Neural cell (in vitro differentiated cells): Measurements from ENCODE around the gene RNGTT.

Experiments used
- POLR2AphosphoS5 ChIP-seq: IDR thresholded peaks from 2 replicates; pipeline ENCODE4 v1.6.1; 2012
- RAD21 ChIP-seq: fragments of 450-650 bp; conservative IDR thresholded peaks from 2 replicates; pipeline ENCODE4 v1.6.1; 2014; ENCODE audit warnings: antibody characterized with exemption, mild to moderate bottlenecking, moderate library complexity
- TF ChIP-seq, protein P1 (sequence below): fragments of 450-650 bp; IDR thresholded peaks from 2 replicates; pipeline ENCODE4 v1.5.1; 2014; ENCODE audit warnings: antibody characterized with exemption, mild to moderate bottlenecking, moderate library complexity; ENCODE audit not compliant: poor library complexity, severe bottlenecking

DNA sequence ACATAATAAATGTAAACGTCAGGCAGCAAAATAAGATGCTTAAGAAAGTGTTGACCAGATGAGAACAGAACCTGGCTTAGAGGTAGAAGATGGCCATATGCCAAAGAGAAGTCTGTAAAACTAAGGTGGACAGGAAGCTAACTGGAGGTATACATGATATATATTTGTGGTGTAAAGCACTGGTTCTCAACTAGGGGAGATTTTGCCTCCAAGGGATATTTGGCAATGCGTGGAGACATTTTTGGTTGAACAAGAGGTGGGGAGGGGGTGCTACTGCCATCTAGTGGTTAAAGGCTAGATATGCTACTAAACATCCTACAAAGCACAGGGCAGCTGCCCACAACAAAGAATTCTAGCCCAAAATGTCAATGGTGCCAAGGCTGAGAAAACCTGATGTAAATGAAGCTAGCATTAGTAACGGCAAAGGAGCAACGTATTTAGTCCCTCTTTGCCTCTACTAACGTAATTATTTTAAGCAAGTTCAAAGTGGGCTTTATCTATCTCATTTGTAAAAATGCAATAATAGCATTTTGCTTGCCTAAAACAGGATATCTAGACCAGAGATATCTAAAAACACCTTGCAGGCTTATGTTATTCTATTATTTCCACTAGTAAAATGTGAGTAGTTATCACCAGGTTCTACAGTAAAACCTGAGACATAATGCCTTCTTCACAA, 182.6 kb downstream of the RNGTT start:
- peak; percentile 92 for TF ChIP-seq RAD21
- no peak for TF ChIP-seq POLR2AphosphoS5
- TF ChIP-seq, protein P1, sequence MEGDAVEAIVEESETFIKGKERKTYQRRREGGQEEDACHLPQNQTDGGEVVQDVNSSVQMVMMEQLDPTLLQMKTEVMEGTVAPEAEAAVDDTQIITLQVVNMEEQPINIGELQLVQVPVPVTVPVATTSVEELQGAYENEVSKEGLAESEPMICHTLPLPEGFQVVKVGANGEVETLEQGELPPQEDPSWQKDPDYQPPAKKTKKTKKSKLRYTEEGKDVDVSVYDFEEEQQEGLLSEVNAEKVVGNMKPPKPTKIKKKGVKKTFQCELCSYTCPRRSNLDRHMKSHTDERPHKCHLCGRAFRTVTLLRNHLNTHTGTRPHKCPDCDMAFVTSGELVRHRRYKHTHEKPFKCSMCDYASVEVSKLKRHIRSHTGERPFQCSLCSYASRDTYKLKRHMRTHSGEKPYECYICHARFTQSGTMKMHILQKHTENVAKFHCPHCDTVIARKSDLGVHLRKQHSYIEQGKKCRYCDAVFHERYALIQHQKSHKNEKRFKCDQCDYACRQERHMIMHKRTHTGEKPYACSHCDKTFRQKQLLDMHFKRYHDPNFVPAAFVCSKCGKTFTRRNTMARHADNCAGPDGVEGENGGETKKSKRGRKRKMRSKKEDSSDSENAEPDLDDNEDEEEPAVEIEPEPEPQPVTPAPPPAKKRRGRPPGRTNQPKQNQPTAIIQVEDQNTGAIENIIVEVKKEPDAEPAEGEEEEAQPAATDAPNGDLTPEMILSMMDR, result peak; percentile 90
